ENCODE results near the gene CAT.
A peak's percentile ranks its signal among the peaks of the same experiment; 100 is the strongest.

CAT gene

DNA sequence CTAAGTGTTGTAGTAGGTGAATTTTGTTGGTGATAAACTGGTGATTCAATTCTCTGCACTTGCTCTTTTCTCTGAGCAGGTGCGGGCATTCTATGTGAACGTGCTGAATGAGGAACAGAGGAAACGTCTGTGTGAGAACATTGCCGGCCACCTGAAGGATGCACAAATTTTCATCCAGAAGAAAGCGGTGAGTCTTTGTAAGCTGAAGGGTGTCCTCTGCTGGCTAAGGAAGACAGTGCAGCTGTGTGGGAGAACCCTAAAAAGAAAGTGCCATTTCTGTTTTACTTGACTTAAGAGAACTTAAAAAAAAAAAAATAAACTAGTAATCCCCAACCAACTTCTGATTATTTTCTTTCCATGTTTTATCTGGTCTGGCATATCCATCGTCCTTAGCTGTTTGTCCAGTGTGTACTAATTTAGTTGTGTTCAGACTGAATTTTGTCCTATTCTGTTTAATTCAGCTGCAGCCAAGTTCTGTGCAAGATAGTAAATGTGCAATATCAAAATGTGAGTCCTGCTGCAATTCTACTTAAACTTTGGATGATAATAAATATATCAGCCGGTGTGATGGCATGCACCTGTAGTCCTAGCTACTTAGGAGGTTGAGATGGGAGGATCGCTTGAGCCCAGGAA, 29.6 kb downstream of the CAT start:
- Histone ChIP-seq H3K36me3 (replicated peaks; ENCODE audit: insufficient read depth, low read length) (no peaks in the 10 kb centered on the region), H3K9me3 (replicated peaks; ENCODE audit: insufficient read depth, low read length) (no peaks in the 10 kb centered on the region), H3K27me3 (replicated peaks; ENCODE audit: insufficient read depth, low read length) (no peaks in the 10 kb centered on the region), H3K4me3 (ENCODE audit: low read length) (no peak overlapping the region), H3K79me2 (ENCODE audit: low read length) (no peaks in the 10 kb centered on the region), H3K27ac (ENCODE audit: low read length) (no peak overlapping the region), H4K20me1 (ENCODE audit: insufficient read depth, low read length) (no peaks in the 10 kb centered on the region), H3K9me2 (replicated peaks; ENCODE audit: insufficient read depth, low read length) (no peaks in the 10 kb centered on the region), H3K4me1 (ENCODE audit: low read length) (no peaks in the 10 kb centered on the region), H3K4me2 (ENCODE audit: low read depth, low read length) (no peak overlapping the region), H3K9ac (ENCODE audit: low read length) (no peak overlapping the region), H3F3A (ENCODE audit: insufficient read depth, low read length) (no peaks in the 10 kb centered on the region), H2AFZ (ENCODE audit: low read length) (no peak overlapping the region)
- DNase-seq = peak; percentile 75
- TF ChIP-seq, protein P1, sequence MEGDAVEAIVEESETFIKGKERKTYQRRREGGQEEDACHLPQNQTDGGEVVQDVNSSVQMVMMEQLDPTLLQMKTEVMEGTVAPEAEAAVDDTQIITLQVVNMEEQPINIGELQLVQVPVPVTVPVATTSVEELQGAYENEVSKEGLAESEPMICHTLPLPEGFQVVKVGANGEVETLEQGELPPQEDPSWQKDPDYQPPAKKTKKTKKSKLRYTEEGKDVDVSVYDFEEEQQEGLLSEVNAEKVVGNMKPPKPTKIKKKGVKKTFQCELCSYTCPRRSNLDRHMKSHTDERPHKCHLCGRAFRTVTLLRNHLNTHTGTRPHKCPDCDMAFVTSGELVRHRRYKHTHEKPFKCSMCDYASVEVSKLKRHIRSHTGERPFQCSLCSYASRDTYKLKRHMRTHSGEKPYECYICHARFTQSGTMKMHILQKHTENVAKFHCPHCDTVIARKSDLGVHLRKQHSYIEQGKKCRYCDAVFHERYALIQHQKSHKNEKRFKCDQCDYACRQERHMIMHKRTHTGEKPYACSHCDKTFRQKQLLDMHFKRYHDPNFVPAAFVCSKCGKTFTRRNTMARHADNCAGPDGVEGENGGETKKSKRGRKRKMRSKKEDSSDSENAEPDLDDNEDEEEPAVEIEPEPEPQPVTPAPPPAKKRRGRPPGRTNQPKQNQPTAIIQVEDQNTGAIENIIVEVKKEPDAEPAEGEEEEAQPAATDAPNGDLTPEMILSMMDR (IDR thresholded peaks at IDR 0.05; ENCODE audit: low read length) = peak; percentile 90
- TF ChIP-seq EZH2 (optimal IDR thresholded peaks at IDR 0.05; ENCODE audit: low read depth, low read length) = no peak

DNA sequence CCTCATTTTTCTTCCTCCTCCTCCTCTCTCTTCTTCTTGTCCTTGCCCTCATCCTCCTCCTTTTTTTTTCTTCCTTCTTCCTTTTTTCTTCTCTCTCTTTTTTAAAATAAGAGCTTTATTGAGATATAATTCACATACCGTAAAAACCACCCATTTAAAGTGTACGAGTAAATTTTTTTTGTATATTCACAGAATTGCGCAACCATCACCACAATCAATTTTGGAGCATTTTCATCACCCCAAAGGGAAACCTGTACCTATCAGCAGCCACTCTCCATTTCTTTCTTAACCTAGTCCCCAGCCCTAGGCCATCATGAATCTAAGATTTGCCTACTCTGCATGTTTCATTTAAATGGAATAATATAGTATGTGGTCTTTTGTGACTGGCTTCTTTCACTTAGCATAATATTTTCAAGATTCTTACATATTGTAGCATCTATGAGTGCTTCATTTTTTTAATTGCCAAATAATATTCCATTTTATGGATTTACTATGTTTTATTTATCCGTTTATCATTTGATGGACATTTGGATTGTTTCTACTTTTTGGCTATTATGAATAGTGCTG, 35.0 kb downstream of the CAT start:
- no peak for DNase-seq
- H3K9ac ChIP-seq (ENCODE audit: low read length) = no peak overlapping the region
- no peak overlapping the region for H2AFZ ChIP-seq (ENCODE audit: low read length)
- TF ChIP-seq, protein P1 (IDR thresholded peaks at IDR 0.05; ENCODE audit: low read length) = no peak
- TF ChIP-seq EZH2 (optimal IDR thresholded peaks at IDR 0.05; ENCODE audit: low read depth, low read length) = no peak
- TF ChIP-seq EZH2phosphoT487 (IDR thresholded peaks at IDR 0.05; ENCODE audit: low read length) = no peak
- no peaks in the 10 kb centered on the region for H3K36me3 ChIP-seq (replicated peaks; ENCODE audit: insufficient read depth, low read length)
- H3K27ac ChIP-seq (ENCODE audit: low read length) = no peak overlapping the region
- H3K4me1 ChIP-seq (ENCODE audit: low read length) = peaks cover 8% of the 10 kb centered on the region; the same call in 1 of the 2 replicates
- H3K79me2 ChIP-seq (ENCODE audit: low read length) = no peaks in the 10 kb centered on the region
- no peaks in the 10 kb centered on the region for H3F3A ChIP-seq (ENCODE audit: insufficient read depth, low read length)
- H3K4me3 ChIP-seq (ENCODE audit: low read length) = no peak overlapping the region
- H3K9me3 ChIP-seq (replicated peaks; ENCODE audit: insufficient read depth, low read length) = no peaks in the 10 kb centered on the region
- H3K9me2 ChIP-seq (replicated peaks; ENCODE audit: insufficient read depth, low read length) = no peaks in the 10 kb centered on the region
- no peaks in the 10 kb centered on the region for H3K27me3 ChIP-seq (replicated peaks; ENCODE audit: insufficient read depth, low read length)
- no peaks in the 10 kb centered on the region for H4K20me1 ChIP-seq (ENCODE audit: insufficient read depth, low read length)
- H3K4me2 ChIP-seq (ENCODE audit: low read depth, low read length) = no peak overlapping the region

DNA sequence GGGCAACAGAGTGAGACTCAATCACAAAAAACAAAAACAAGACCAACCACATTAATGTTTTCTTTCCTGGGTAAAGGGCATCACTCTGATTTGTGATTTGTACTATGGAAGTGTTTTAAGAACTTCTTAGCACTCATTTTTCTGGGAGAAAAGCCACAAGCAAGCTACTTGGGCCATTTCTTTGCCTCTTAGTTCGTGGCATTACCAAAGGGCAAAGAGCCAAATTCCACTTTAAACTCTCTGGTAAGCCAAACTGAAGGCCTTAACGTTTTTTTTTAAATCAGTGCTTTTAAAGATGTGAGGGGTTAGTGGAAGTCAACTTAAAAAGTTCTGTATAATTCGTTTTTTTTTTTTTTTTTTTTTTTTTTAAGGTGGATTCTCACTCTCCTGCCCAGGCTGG, 36.9 kb downstream of the CAT start:
- H4K20me1 ChIP-seq (ENCODE audit: insufficient read depth, low read length) = no peaks in the 10 kb centered on the region
- no peak for DNase-seq
- TF ChIP-seq, protein P1 (IDR thresholded peaks at IDR 0.05; ENCODE audit: low read length) = no peak
- TF ChIP-seq EZH2phosphoT487 (IDR thresholded peaks at IDR 0.05; ENCODE audit: low read length) (no peak), EZH2 (optimal IDR thresholded peaks at IDR 0.05; ENCODE audit: low read depth, low read length) (no peak)

More for the DNA sequence above, 36.9 kb downstream of the CAT start:
- peaks cover 8% of the 10 kb centered on the region; the same call in 1 of the 2 replicates for H3K4me1 ChIP-seq (ENCODE audit: low read length)
- H3K79me2 ChIP-seq (ENCODE audit: low read length) = no peaks in the 10 kb centered on the region
- no peak overlapping the region for H3K9ac ChIP-seq (ENCODE audit: low read length)
- no peaks in the 10 kb centered on the region for H3K9me3 ChIP-seq (replicated peaks; ENCODE audit: insufficient read depth, low read length)
- H3K36me3 ChIP-seq (replicated peaks; ENCODE audit: insufficient read depth, low read length) = no peaks in the 10 kb centered on the region
- H3F3A ChIP-seq (ENCODE audit: insufficient read depth, low read length) = no peaks in the 10 kb centered on the region
- H3K4me3 ChIP-seq (ENCODE audit: low read length) = no peak overlapping the region
- H3K4me2 ChIP-seq (ENCODE audit: low read depth, low read length) = no peak overlapping the region
- no peak overlapping the region for H3K27ac ChIP-seq (ENCODE audit: low read length)
- no peaks in the 10 kb centered on the region for H3K9me2 ChIP-seq (replicated peaks; ENCODE audit: insufficient read depth, low read length)
- no peaks in the 10 kb centered on the region for H3K27me3 ChIP-seq (replicated peaks; ENCODE audit: insufficient read depth, low read length)
- no peak overlapping the region for H2AFZ ChIP-seq (ENCODE audit: low read length)

Data from MM.1S (cell line).